Calu3 (cell line): ENCODE results near the gene CCDC150. TPM values are rescaled to one million over a fixed set of nuclear protein-coding genes. Genes with fewer than 3 reads are reported as not detected.
"Not testable (repeated sequence)": the region's sequence is repeated elsewhere in the genome, so short reads cannot be mapped to it uniquely, and the experiment has no call there.

Experiments
- BruUV-seq: library from RNA; stranded (reverse); fragments of 400-500 nt; replicated peaks from 2 replicates; lab custom pipeline; 2021; lab: Mats Ljungman, UMichigan
- CTCF ChIA-PET: fragments of 300-600 bp; sonication (Branson Sonifier 250); formaldehyde crosslinking; loops from one replicate; lab custom pipeline; 2022; ENCODE audit warnings: antibody characterized with exemption; lab: Charles Lee
- DNase-seq: peaks from one replicate; pipeline ENCODE4 v3.0.0; 2022
- H3K27ac Mint-ChIP-seq: one replicate; pipeline ENCODE4 v1.8.0; 2022; ENCODE audit warnings: mixed read lengths; ENCODE audit not compliant: unreplicated experiment
- H3K27me3 Mint-ChIP-seq: one replicate; pipeline ENCODE4 v1.8.0; 2022; ENCODE audit warnings: mixed read lengths; ENCODE audit not compliant: unreplicated experiment
- H3K36me3 Mint-ChIP-seq: one replicate; pipeline ENCODE4 v1.8.0; 2022; ENCODE audit warnings: mild to moderate bottlenecking, moderate library complexity, mixed read lengths; ENCODE audit not compliant: insufficient read depth, unreplicated experiment
- H3K4me1 Mint-ChIP-seq: one replicate; pipeline ENCODE4 v1.8.0; 2022; ENCODE audit warnings: mild to moderate bottlenecking, low read depth, mixed read lengths; ENCODE audit not compliant: unreplicated experiment
- H3K4me3 Mint-ChIP-seq: one replicate; pipeline ENCODE4 v1.8.0; 2022; ENCODE audit warnings: mild to moderate bottlenecking, low read depth, moderate library complexity, mixed read lengths; ENCODE audit not compliant: unreplicated experiment
- H3K9me3 Mint-ChIP-seq: one replicate; pipeline ENCODE4 v1.8.0; 2022; ENCODE audit warnings: low read depth, mixed read lengths; ENCODE audit not compliant: unreplicated experiment
- intact Hi-C: fragments of 100-400 bp; cut with micrococcal nuclease; formaldehyde crosslinking; loops from one replicate; pipeline ENCODE4 v1.10.0; 2022; ENCODE audit not compliant: unreplicated experiment
- total RNA-seq: library from RNA; stranded (reverse); gene quantifications from 2 replicates; pipeline ENCODE4 v1.2.3, GENCODE V29; 2022
- TF ChIP-seq, protein P1 (sequence below): fragments of 200-600 bp; IDR thresholded peaks from one replicate; pipeline ENCODE4 v1.8.0; 2022; ENCODE audit warnings: antibody characterized with exemption; ENCODE audit not compliant: unreplicated experiment

CCDC150 gene
- total RNA-seq, 1 experiment from 2014 or later: 21.7 TPM

DNA sequence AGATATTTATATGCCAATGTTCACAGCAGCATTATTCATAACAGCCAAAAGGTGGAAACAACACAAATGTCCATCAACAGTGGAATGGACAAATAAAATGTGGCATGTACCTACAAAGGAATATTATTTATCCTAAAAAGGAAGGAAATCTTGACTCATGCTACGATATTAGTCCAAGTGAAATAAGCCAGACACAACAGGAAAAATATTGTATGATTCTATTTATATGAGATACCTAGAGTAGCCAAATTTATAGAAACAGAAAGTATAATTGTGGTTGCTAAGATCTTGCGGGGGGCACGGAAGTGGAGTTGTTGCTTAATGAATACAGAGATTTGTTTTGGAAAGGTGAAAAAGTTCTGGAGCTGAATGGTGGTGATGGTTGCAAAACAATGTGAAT, 33.0 kb upstream of the CCDC150 start:
- no peak overlapping the region for H3K4me3 Mint-ChIP-seq

DNA sequence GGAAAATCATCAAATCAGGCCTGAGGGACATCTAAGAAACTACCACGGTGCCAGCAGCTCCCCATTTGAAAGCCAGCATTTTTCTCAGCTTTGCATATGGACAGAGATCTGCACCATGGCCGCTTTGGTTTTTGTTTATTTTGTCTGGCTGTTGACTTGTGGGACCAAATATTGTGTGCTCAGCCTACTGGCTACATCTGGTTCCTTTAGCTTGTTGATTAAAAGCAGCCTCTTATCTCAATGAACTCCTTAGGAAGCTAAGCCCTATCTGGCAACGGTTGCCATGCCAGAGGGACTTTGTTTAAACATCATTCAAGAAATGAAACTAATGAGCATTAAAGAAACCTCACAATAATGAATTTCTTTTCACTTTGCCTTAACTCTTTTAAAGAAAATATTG, 32.4 kb upstream of the CCDC150 start:
- Mint-ChIP-seq H3K27ac (no peak overlapping the region), H3K27me3 (no peaks in the 10 kb centered on the region), H3K9me3 (no peaks in the 10 kb centered on the region), H3K4me1 (peaks cover 1% of the 10 kb centered on the region), H3K4me3 (no peak overlapping the region), H3K36me3 (no peaks in the 10 kb centered on the region)
- intact Hi-C loops: no loop called here
- CTCF ChIA-PET: interaction anchor here (0.7 to 1.3 kb wide), 3 partner anchors 15 to 193 kb away, joined by 3 to 4 read pairs (median 4); partner anchors contain the start of gene GTF3C3
- TF ChIP-seq, protein P1, sequence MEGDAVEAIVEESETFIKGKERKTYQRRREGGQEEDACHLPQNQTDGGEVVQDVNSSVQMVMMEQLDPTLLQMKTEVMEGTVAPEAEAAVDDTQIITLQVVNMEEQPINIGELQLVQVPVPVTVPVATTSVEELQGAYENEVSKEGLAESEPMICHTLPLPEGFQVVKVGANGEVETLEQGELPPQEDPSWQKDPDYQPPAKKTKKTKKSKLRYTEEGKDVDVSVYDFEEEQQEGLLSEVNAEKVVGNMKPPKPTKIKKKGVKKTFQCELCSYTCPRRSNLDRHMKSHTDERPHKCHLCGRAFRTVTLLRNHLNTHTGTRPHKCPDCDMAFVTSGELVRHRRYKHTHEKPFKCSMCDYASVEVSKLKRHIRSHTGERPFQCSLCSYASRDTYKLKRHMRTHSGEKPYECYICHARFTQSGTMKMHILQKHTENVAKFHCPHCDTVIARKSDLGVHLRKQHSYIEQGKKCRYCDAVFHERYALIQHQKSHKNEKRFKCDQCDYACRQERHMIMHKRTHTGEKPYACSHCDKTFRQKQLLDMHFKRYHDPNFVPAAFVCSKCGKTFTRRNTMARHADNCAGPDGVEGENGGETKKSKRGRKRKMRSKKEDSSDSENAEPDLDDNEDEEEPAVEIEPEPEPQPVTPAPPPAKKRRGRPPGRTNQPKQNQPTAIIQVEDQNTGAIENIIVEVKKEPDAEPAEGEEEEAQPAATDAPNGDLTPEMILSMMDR: no peak
- no peak for DNase-seq
- no TSS peak for BruUV-seq

More for the DNA sequence above, 33.0 kb upstream of the CCDC150 start:
- no peaks in the 10 kb centered on the region for H3K9me3 Mint-ChIP-seq
- no peak overlapping the region for H3K27ac Mint-ChIP-seq
- DNase-seq: no peak
- CTCF ChIA-PET: no interaction called here
- intact Hi-C loops: no loop called here
- no TSS peak for BruUV-seq
- no peaks in the 10 kb centered on the region for H3K36me3 Mint-ChIP-seq
- peaks cover 7% of the 10 kb centered on the region for H3K4me1 Mint-ChIP-seq
- TF ChIP-seq, protein P1: no peak
- no peaks in the 10 kb centered on the region for H3K27me3 Mint-ChIP-seq

DNA sequence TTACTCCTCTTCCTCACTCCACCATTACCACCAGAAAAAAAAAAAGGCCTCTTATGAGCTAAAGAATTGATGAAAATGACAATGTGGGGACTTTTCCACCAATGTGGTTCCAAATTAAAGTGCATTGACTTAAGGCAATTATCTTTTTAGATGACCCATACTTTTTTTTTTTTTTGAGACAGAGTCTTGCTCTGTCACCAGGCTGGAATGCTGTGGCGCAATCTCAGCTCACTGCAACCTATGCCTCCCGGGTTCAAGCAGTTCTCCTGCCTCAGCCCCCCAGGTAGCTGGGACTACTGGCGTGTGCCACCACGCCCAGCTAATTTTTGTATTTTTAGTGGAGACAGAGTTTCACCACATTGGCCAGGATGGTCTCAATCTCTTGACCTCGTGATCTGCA, 31.6 kb upstream of the CCDC150 start:
- H3K9me3 Mint-ChIP-seq, H3K36me3 Mint-ChIP-seq, H3K4me3 Mint-ChIP-seq, H3K27ac Mint-ChIP-seq, DNase-seq, intact Hi-C loops, BruUV-seq, H3K27me3 Mint-ChIP-seq, H3K4me1 Mint-ChIP-seq: not testable (repeated sequence)
- CTCF ChIA-PET: interaction anchor here (0.7 to 1.3 kb wide), 3 partner anchors 16 to 192 kb away, joined by 3 to 4 read pairs (median 4); partner anchors contain the start of gene GTF3C3

DNA sequence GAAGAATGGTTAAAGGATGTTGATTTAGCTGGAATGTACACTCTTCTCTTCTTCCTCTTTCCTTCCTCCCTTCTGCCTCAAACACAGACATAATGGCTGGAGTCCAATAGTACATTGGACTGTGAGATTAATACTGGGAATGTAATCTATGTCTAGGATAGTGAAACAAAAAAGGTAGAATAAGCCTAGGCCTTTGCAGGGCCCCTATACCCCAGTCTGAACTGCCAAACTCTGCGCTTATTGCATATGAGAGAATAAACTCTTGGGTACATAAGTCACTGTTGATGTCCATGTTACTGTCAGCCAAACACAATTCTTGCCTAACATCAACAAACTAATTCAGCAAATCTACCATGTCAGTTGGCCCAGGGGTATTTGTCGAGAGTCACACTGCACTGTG, 29.7 kb upstream of the CCDC150 start:
- no peak for DNase-seq
- CTCF ChIA-PET: no interaction called here
- TF ChIP-seq, protein P1: no peak
- Mint-ChIP-seq H3K9me3 (no peaks in the 10 kb centered on the region), H3K27ac (no peak overlapping the region), H3K27me3 (no peaks in the 10 kb centered on the region), H3K4me3 (no peak overlapping the region), H3K36me3 (no peaks in the 10 kb centered on the region), H3K4me1 (no peaks in the 10 kb centered on the region)
- no TSS peak for BruUV-seq
- intact Hi-C loops: no loop called here

DNA sequence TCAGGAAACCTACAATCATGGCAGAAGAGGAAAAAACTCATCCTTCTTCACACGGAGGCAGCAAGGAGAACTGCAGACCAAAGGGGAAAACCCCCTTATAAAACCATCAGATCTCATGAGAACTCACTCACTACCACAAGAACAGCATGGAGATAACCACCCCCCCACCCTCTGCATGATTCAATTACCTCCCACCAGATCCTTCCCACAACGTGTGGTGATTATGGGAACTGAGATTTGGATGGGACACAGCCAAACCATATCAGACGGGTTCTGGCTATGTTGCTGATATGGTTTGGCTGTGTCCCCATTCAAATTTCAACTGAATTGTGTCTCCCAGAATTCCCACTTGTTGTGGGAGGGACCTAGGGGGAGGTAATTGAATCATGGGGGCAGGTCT, 28.7 kb upstream of the CCDC150 start:
- Mint-ChIP-seq H3K9me3 (no peaks in the 10 kb centered on the region), H3K36me3 (no peaks in the 10 kb centered on the region), H3K27me3 (no peaks in the 10 kb centered on the region), H3K4me1 (no peaks in the 10 kb centered on the region), H3K4me3 (no peak overlapping the region), H3K27ac (no peak overlapping the region)
- TF ChIP-seq, protein P1: no peak
- DNase-seq: no peak
- CTCF ChIA-PET: no interaction called here
- intact Hi-C loops: no loop called here
- BruUV-seq: no TSS peak
